Stimulated activated naive CD8-positive, alpha-beta T cell treated with anti-CD3 and anti-CD28 coated beads, Interleukin-15, amount 100 ng/mL, for 72 hours (primary cell): ENCODE measurements around the gene EFCAB12.
A peak's percentile ranks its signal among the peaks of the same experiment; 100 is the strongest.
"Not testable (repeated sequence)": the region's sequence is repeated elsewhere in the genome, so short reads cannot be mapped to it uniquely, and the experiment has no call there.

ENCODE experiments used
- ATAC-seq: fragments of 150-1000 bp; cut with Tn5 transposase; 2 replicates; pipeline ENCODE4 v1.10.0; 2021; ENCODE audit warnings: mild to moderate bottlenecking, moderate library complexity
- DNase-seq, 2 donors: peaks; one replicate each; pipeline ENCODE4 v3.0.0; 2021 to 2022
- H3K27ac Mint-ChIP-seq, 2 donors: one replicate each; pipeline ENCODE4 v1.8.0; 2022; ENCODE audit warnings: mild to moderate bottlenecking in 2 of 2, mixed read lengths in 2 of 2, moderate library complexity in 2 of 2
- H3K27me3 Mint-ChIP-seq: one replicate; pipeline ENCODE4 v1.8.0; 2022; ENCODE audit warnings: mixed read lengths
- H3K4me1 Mint-ChIP-seq: one replicate; pipeline ENCODE4 v1.8.0; 2022; ENCODE audit warnings: mild to moderate bottlenecking, mixed read lengths
- H3K4me3 Mint-ChIP-seq, 2 donors: one replicate each; pipeline ENCODE4 v1.8.0; 2022; ENCODE audit warnings: mild to moderate bottlenecking in 2 of 2, mixed read lengths in 2 of 2, moderate library complexity in 1 of 2
- H3K9me3 Mint-ChIP-seq, 2 donors: one replicate each; pipeline ENCODE4 v1.8.0; 2022; ENCODE audit warnings: mixed read lengths in 2 of 2

The EFCAB12 gene

DNA sequence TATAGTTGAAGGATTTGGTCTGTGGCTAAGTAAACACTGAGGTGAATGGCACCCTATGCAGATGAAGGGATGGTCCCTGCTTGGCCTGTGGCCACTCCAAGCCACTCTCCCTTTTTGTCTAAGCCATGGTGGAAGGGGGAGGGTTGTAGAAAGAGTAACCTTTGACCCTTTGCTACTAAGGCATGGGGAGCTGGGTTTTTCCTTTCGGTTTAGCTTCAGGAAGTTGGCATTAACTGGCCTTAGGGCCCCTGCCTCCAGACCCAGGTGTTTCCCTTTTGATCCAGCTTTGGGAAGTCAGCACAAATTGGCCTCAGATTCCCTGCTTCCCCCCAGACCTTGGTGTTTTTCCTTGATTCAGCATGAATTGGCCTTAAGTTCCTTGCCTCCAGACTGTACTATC, 49.5 kb downstream of the EFCAB12 start:
- ATAC-seq, result no peak
- Mint-ChIP-seq H3K27ac (no peak overlapping the region), H3K4me3 (no peak overlapping the region), H3K4me1 (peaks cover 9% of the 10 kb centered on the region), H3K9me3 (no peaks in the 10 kb centered on the region), H3K27me3 (no peaks in the 10 kb centered on the region)
- DNase-seq, result no peak

- H3K27ac Mint-ChIP-seq, result no peak overlapping the region
- ATAC-seq (no peak), DNase-seq (no peak)
- no peaks in the 10 kb centered on the region for H3K27me3 Mint-ChIP-seq
- H3K4me1 Mint-ChIP-seq, result peaks cover 9% of the 10 kb centered on the region
- H3K9me3 Mint-ChIP-seq, result no peaks in the 10 kb centered on the region
- no peak overlapping the region for H3K4me3 Mint-ChIP-seq
Observed at GRCh38 chr3:129377615-129378014, 50.8 kb downstream of the EFCAB12 start.

GRCh38 chr3:129375099-129375498, 53.3 kb downstream of the EFCAB12 start:
- no peak overlapping the region for H3K4me3 Mint-ChIP-seq
- H3K4me1 Mint-ChIP-seq, result peaks cover 9% of the 10 kb centered on the region
- H3K9me3 Mint-ChIP-seq, result no peaks in the 10 kb centered on the region
- peak overlapping the region in 1 of 2 donors; percentile 66 for H3K27ac Mint-ChIP-seq
- ATAC-seq (no peak), DNase-seq (no peak)
- no peaks in the 10 kb centered on the region for H3K27me3 Mint-ChIP-seq

DNA sequence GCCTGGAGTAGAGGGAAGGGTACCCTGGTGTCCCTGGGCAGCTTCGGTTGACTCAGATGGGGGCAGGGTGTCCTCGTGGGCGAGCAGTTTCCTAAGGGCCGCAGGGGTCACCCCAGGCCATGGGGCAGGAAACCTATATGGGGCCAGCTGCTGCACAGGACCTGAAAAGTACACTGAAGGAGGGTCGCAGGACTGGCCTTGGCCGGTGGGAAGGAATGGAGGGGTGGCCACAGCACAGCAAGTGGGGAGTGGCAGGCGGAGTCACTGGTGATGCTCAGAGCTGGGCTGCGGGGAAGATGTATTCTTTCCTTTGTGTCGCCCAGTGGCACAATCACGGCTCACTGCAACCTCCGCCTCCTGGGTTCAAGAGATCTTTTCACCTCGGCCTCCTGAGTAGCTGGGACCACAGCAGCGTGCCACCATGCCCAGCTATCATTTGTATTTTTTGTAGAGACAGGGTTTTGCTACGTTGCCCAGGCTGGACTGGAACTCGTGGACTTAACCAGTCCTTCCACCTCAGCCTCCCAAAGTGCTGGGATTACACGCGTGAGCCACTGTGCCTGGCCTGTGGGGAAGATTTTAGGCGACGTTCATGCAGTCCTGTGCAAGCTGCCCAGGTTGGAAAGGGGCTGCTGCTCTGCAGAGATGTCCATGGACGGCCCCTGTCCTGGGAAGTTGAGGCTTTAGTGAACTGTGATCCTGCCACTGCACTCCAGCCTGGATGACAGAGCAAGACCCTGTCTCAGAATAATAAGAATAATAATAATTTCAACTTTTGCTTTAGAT, 57.2 kb downstream of the EFCAB12 start:
- Mint-ChIP-seq H3K4me1 (no peaks in the 10 kb centered on the region), H3K27ac (no peak overlapping the region), H3K27me3 (no peaks in the 10 kb centered on the region), H3K4me3 (no peak overlapping the region), H3K9me3 (no peaks in the 10 kb centered on the region)
- peak; percentile 20 for ATAC-seq
- DNase-seq, result no peak

DNA sequence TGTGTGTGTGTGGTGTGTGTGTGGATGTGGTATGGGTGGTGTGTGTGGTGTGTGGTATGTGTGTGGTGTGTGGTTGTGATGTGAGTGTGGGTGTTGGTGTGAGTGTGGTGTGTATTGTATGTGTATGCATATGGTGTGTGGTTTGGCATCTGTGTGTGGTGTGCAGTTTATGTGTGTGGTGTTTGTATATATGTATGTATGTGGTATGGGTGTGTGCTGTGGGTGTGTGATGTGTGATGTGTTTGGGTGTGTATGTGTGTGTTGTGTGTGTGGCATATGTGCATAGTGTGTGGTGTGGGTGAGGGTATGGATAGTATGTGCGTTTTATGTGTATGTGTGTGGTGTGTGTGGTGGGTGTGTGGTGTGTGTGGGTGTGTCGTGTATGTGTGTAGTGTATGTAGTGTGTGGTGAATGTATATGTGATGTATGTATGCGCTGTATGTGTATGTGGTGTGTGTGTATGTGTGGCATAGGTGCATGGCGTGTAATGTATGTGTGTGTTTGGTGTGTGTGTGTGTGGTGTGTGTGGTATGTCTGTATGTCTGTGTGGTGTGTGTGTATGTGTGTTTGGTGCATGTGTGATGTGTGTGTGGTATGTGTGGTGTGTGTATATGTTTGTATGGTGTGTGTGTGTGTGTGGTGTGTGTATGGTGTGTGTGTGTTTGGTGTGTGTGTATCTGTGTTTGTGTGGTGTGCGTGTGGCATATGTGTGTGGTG, 58.0 kb downstream of the EFCAB12 start:
- Mint-ChIP-seq H3K4me1 (no peaks in the 10 kb centered on the region), H3K27me3 (no peaks in the 10 kb centered on the region), H3K27ac (no peak overlapping the region), H3K9me3 (no peaks in the 10 kb centered on the region), H3K4me3 (no peak overlapping the region)
- ATAC-seq (peak; percentile 43), DNase-seq (no peak)

- Mint-ChIP-seq H3K4me3 (no peak overlapping the region), H3K9me3 (no peaks in the 10 kb centered on the region), H3K27me3 (no peaks in the 10 kb centered on the region), H3K27ac (no peak overlapping the region), H3K4me1 (no peaks in the 10 kb centered on the region)
- ATAC-seq (peak; percentile 30), DNase-seq (no peak)
Observed at GRCh38 chr3:129369711-129370110, 58.7 kb downstream of the EFCAB12 start.

GRCh38 chr3:129367821-129368220, 60.6 kb downstream of the EFCAB12 start:
- Mint-ChIP-seq H3K27me3 (no peaks in the 10 kb centered on the region), H3K4me3 (no peak overlapping the region), H3K27ac (no peak overlapping the region), H3K9me3 (no peaks in the 10 kb centered on the region), H3K4me1 (no peaks in the 10 kb centered on the region)
- DNase-seq, result no peak
- ATAC-seq, result no peak

DNA sequence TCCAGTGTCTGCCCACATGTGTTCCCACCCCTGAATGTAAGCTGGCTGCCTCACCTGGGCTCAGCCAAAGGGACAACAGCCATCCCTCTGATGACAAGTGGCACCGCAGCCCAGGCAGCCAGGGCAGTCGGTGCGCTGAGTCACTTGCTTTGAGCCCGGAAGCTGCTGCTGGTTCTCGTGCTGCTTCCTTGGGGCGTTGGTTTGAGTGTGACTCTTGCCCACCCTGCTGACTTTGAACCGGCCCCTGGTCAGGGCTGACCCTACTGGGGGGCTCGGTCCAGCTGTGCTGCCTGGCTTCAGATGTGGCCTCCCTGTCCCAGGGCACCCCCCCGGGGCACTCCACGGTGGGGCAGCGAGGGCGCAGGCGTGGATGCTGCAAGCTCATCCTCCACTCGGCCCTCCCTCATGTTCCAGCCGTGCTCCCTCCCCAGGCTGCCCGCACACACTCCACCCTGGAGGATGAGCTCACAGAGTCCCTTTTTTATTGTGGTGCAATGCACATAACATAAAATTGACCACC, 62.1 kb downstream of the EFCAB12 start:
- ATAC-seq, result peak; percentile 16
- DNase-seq, result no peak
- H3K9me3 Mint-ChIP-seq, result no peaks in the 10 kb centered on the region
- no peaks in the 10 kb centered on the region for H3K4me1 Mint-ChIP-seq
- H3K27me3 Mint-ChIP-seq, result no peaks in the 10 kb centered on the region
- H3K27ac Mint-ChIP-seq, result no peak overlapping the region
- H3K4me3 Mint-ChIP-seq, result no peak overlapping the region

DNA sequence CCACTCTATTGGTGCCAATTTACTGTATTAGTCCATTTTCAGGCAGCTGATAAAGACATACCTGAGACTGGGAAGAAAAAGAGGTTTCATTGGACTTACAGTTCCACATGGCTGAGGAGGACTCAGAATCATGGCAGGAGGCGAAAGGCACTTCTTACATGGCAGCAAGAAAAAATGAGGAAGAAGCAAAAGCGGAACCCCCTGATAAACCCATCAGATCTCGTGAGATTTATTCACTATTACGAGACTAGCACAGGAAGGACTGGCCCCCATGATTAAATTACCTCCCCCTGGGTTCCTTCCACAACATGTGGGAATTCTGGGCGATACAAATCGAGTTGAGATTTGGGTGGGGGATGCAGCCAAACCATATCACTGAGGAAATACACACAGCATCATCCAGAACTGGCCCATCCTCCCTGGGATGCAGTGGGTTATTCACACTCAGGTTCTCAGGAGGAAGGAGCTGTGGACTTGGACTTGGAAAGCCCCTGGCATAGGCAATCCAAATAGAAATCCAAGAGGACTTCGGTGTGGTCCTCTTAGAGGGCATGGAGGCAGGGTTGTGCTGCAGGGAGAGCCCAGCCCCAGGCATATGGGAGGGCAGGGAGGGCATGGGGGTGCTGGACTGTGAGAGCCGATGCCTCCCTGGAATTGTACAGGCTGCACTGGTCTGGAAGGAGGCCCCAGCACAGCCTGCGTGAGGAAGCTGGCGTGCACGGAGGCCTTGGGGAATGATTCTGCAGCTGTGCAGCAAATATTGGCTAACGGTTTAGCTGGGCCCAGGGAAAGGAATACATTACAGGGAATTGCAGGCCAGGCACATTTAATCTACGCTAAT, 62.9 kb downstream of the EFCAB12 start:
- DNase-seq, result no peak
- Mint-ChIP-seq H3K9me3 (no peaks in the 10 kb centered on the region), H3K27ac (peak overlapping the region in 1 of 2 donors; percentile 4), H3K4me1 (no peaks in the 10 kb centered on the region), H3K4me3 (no peak overlapping the region), H3K27me3 (no peaks in the 10 kb centered on the region)
- ATAC-seq, result no peak

GRCh38 chr3:129364811-129365210, 63.6 kb downstream of the EFCAB12 start:
- not testable (repeated sequence) for ATAC-seq, H3K9me3 Mint-ChIP-seq, H3K27me3 Mint-ChIP-seq, H3K4me3 Mint-ChIP-seq, H3K4me1 Mint-ChIP-seq, DNase-seq, H3K27ac Mint-ChIP-seq

- not testable (repeated sequence) for H3K4me1 Mint-ChIP-seq, H3K27ac Mint-ChIP-seq, DNase-seq, H3K27me3 Mint-ChIP-seq, ATAC-seq, H3K9me3 Mint-ChIP-seq, H3K4me3 Mint-ChIP-seq
Observed at GRCh38 chr3:129363356-129363755, 65.1 kb downstream of the EFCAB12 start.

DNA sequence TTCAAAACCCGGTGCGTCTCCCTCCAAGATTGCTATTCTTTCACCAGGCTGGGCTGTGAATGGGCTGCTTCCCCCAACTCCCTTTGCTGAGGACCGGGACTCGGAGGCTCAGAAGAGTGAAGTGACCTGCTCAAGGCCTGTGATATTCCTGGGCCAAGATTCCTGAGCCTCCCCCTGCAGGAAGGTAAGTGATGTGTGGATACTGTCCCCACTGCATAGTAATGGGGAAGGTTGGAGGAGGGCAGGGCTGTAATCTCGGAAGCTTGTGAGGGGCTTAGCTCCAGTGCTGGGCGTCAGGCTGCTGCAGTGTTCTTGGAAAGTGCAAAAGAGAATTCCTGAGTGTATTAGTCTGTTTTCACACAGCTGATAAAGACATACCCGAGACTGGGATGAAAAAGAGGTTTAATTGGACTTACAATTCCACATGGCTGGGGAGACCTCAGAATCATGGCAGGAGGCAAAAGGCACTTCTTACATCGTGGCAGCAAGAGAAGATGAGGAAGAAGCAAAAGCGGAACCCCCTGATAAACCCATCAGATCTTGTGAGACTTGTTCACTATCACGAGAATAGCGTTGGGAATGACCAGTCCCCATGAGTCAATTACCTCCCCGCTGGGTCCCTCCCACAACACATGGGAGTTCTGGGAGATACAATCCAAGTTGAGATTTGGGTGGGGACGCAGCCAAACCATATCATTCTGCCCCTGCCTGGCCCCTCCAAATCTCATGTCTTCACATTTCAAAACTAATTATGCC, 67.6 kb downstream of the EFCAB12 start:
- no peak for DNase-seq
- no peak for ATAC-seq
- H3K9me3 Mint-ChIP-seq, result no peaks in the 10 kb centered on the region

GRCh38 chr3:129360171-129360611, 68.2 kb downstream of the EFCAB12 start:
- H3K27me3 Mint-ChIP-seq, result no peaks in the 10 kb centered on the region
- H3K4me3 Mint-ChIP-seq, result no peak overlapping the region
- no peak overlapping the region for H3K27ac Mint-ChIP-seq
- no peaks in the 10 kb centered on the region for H3K4me1 Mint-ChIP-seq
- no peaks in the 10 kb centered on the region for H3K9me3 Mint-ChIP-seq
- DNase-seq (no peak), ATAC-seq (no peak)

More for the DNA sequence above, 67.6 kb downstream of the EFCAB12 start:
- Mint-ChIP-seq H3K4me3 (no peak overlapping the region), H3K4me1 (no peaks in the 10 kb centered on the region), H3K27me3 (no peaks in the 10 kb centered on the region), H3K27ac (no peak overlapping the region)

- no peaks in the 10 kb centered on the region for H3K4me1 Mint-ChIP-seq
- DNase-seq (no peak), ATAC-seq (no peak)
- no peaks in the 10 kb centered on the region for H3K9me3 Mint-ChIP-seq
- no peaks in the 10 kb centered on the region for H3K27me3 Mint-ChIP-seq
- peak overlapping the region in 1 of 2 donors; percentile 85 for H3K27ac Mint-ChIP-seq
- no peak overlapping the region for H3K4me3 Mint-ChIP-seq
Observed at GRCh38 chr3:129358772-129359371, 69.6 kb downstream of the EFCAB12 start.
